GM12878 (cell line): ENCODE data around the gene MED13. TPM values are rescaled to one million over a fixed set of nuclear protein-coding genes. Genes with fewer than 3 reads are reported as not detected.

Experiments used
- ATAC-seq: fragments of 200-7000 bp; cut with Tn5 transposase; 3 replicates; pipeline ENCODE4 v1.9.1; 2020; ENCODE audit warnings: mild to moderate bottlenecking, moderate library complexity
- BruUV-seq: library from RNA; stranded (reverse); fragments of 400-500 nt; replicated peaks from 2 replicates; lab custom pipeline; 2021; lab: Mats Ljungman, UMichigan
- CTCF ChIA-PET: fragments of 300-600 bp; sonication (Branson Sonifier 250); formaldehyde crosslinking; extraction: SDS; loops from one replicate; lab custom pipeline; 2021; ENCODE audit warnings: inconsistent platforms; lab: Yijun Ruan, JAX
- POLR2A ChIA-PET: fragments of 350-600 bp; formaldehyde crosslinking; extraction: SDS; loops from one replicate; lab custom pipeline; 2021; ENCODE audit warnings: inconsistent platforms; lab: Charles Lee
- RAD21 ChIA-PET: fragments of 300-600 bp; sonication (Branson Sonifier 250); formaldehyde crosslinking; loops from one replicate; lab custom pipeline; 2023; ENCODE audit warnings: antibody characterized with exemption; ENCODE audit not compliant: unreplicated experiment; lab: Charles Lee
- SMC1A ChIA-PET: fragments of 300-600 bp; sonication (Branson Sonifier 250); formaldehyde crosslinking; loops from one replicate; lab custom pipeline; 2023; ENCODE audit not compliant: unreplicated experiment, uncharacterized antibody; lab: Charles Lee
- DNase-seq: peaks from one replicate; pipeline ENCODE4 v3.0.0-alpha.2; 2011; ENCODE audit warnings: low read depth, low spot score
- FAIRE-seq: peaks from 3 replicates; lab custom pipeline; 2011; peaks lifted over from hg19 to GRCh38; lab: Jason Lieb, UNC
- H2AFZ ChIP-seq: 2 replicates; pipeline ENCODE4 v1.6.0; 2011; ENCODE audit warnings: low read depth, low read length, control low read depth; ENCODE audit not compliant: control insufficient read depth
- H3K27ac ChIP-seq: 2 replicates; pipeline ENCODE4 v1.5.1; 2011; ENCODE audit warnings: control low read depth; ENCODE audit not compliant: control insufficient read depth, insufficient read depth
- H3K27me3 ChIP-seq, 2 experiments: replicated peaks in 1 of 2; 2 replicates each; pipeline versions ENCODE4 v1.6.0 to v1.6.1; 2011; ENCODE audit warnings: low read length in 1 of 2; ENCODE audit not compliant: control insufficient read depth in 2 of 2, insufficient read depth in 2 of 2
- H3K36me3 ChIP-seq, 2 experiments: 2 replicates each; pipeline ENCODE4 v1.5.1; 2011; ENCODE audit warnings: low read length in 1 of 2; ENCODE audit not compliant: control insufficient read depth in 2 of 2, insufficient read depth in 2 of 2
- H3K4me1 ChIP-seq: 2 replicates; pipeline ENCODE4 v1.6.1; 2011; ENCODE audit warnings: mild to moderate bottlenecking, low read length, moderate library complexity, mixed read lengths; ENCODE audit not compliant: control insufficient read depth, insufficient read depth
- H3K4me2 ChIP-seq: 2 replicates; pipeline ENCODE4 v1.6.0; 2011; ENCODE audit warnings: control low read depth; ENCODE audit not compliant: control insufficient read depth, insufficient read depth
- H3K4me3 ChIP-seq: fragments of 200-600 bp; sonication (generic); 2 replicates; pipeline ENCODE4 v1.5.1; 2016
- H3K79me2 ChIP-seq: 2 replicates; pipeline ENCODE4 v1.6.0; 2011; ENCODE audit warnings: low read length; ENCODE audit not compliant: control insufficient read depth, insufficient read depth
- H3K9ac ChIP-seq: 2 replicates; pipeline ENCODE4 v1.8.0; 2011; ENCODE audit warnings: low read length, control low read depth, mixed read lengths; ENCODE audit not compliant: control insufficient read depth, insufficient read depth
- H3K9me3 ChIP-seq: replicated peaks from 3 replicates; pipeline ENCODE4 v1.5.1; 2011; ENCODE audit warnings: mild to moderate bottlenecking, low read length; ENCODE audit not compliant: control insufficient read depth, insufficient read depth
- H4K20me1 ChIP-seq: 2 replicates; pipeline ENCODE4 v1.6.0; 2011; ENCODE audit not compliant: control insufficient read depth, insufficient read depth
- BACH1 ChIP-seq: fragments of 450-650 bp; IDR thresholded peaks from 2 replicates; pipeline ENCODE4 v1.6.1; 2017; ENCODE audit warnings: mild to moderate bottlenecking, borderline replicate concordance
- BCL11A ChIP-seq: IDR thresholded peaks from 2 replicates; pipeline ENCODE4 v1.6.1; 2011; ENCODE audit warnings: low read depth, low read length
- RUNX3 ChIP-seq: IDR thresholded peaks from 2 replicates; pipeline ENCODE4 v1.6.1; 2012; ENCODE audit warnings: low read length, inconsistent platforms
- TBL1XR1 ChIP-seq: IDR thresholded peaks from 2 replicates; pipeline ENCODE4 v1.6.1; 2012; ENCODE audit warnings: low read depth, low read length, improper control_type of control experiment
- WGBS: methylation state at CpG from one replicate; pipeline ENCODE4 v1.1.6; 2016; ENCODE audit warnings: low lambda C conversion rate; ENCODE audit not compliant: insufficient replicate concordance, insufficient coverage; ENCODE audit errors: missing lambda C conversion rate; 5-methylcytosine and 5-hydroxymethylcytosine counted together
- in situ Hi-C: fragments of 300-500 bp; cut with MboI; formaldehyde crosslinking; loops from 9 replicates; pipeline ENCODE4 v1.14.3; 2018; ENCODE audit warnings: mixed read lengths
- intact Hi-C: fragments of 100-400 bp; cut with micrococcal nuclease; formaldehyde crosslinking; loops from one replicate; pipeline ENCODE4 v1.14.2; 2022; ENCODE audit not compliant: unreplicated experiment
- polyA plus RNA-seq, 11 experiments: library from polyadenylated mRNA; depleted of rRNA in 4 of 11; unstranded in 6 of 11; stranded (reverse) in 5 of 11; fragments of >200 nt; fragmentation: Nextera tagmentation in 4 of 11; fragmentation: Illumina TruSeq in 1 of 11; extraction: Ambion mirVana in 4 of 11; extraction: Trizol in 1 of 11; gene quantifications; 1 replicate in 1 of 11; 2 replicates in 10 of 11; pipeline versions ENCODE4 v1.2.1 to v1.2.3, GENCODE V29; 2011 to 2016; ENCODE audit warnings: inconsistent platforms in 2 of 11, missing spikeins in 2 of 11, low read depth in 1 of 11
- total RNA-seq, 4 experiments: library from RNA; depleted of rRNA in 3 of 4; stranded (reverse); fragments of >200 nt in 3 of 4; fragmentation: Illumina TruSeq in 1 of 4; extraction: Trizol in 1 of 4; gene quantifications; 2 replicates each; pipeline versions ENCODE4 v1.2.1 to v1.2.3, GENCODE V29; 2013 to 2021

MED13 gene
- total and polyA plus RNA-seq, 10 of the 15 experiments (the other 5 are each of a cell fraction or from before 2014, with no cell fraction given), result 4.6 to 49.7 (median 21.3) TPM

DNA sequence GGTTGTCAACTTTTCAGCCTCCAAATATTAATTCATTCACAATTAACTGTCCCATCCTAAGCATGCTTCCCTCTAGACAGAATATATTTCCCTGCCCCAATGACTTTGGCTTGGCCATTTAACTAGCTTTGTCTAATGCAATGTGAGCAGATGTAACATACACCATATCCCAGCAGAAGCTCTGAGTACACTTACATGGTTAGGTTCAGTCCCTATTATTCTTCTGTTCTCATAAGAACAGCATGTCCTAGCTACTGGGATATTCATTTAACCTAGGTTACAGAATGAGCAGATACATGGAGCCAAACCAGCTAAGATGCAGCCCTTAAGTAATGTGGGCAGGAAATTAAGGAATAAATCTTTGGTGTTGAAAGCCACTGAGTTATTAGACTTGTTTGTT, 31.8 kb downstream of the MED13 start:
- peaks cover 13 to 36% of the 10 kb centered on the region in 2 experiments for H3K36me3 ChIP-seq

DNA sequence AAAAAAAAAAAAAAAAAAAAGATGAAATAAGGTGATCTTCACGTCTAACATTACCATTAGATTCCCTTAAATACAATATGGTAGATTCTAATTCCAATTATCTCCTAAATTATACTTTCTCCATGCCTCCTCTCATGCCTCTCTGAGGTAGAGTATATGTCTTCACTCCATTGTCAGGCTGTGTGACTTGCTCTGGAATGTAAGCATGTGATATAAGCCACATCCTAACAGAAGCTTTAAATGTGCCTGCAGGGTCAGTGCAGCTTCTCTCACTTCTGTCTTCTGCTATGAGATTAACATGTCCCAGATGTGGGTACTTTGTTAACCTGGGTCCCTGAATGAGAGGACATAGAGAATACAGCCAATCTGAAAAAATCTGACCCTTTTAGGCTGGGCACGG, 32.6 kb downstream of the MED13 start:
- Histone ChIP-seq H3K27ac (no peak overlapping the region), H3K4me2 (no peak overlapping the region), H3K9ac (no peak overlapping the region), H3K27me3 (no peaks in the 10 kb centered on the region), H2AFZ (no peak overlapping the region), H3K9me3 (no peaks in the 10 kb centered on the region), H3K36me3 (peaks cover 13 to 40% of the 10 kb centered on the region in 2 experiments), H3K4me1 (no peaks in the 10 kb centered on the region), H3K79me2 (peaks cover 8% of the 10 kb centered on the region), H3K4me3 (no peak overlapping the region), H4K20me1 (peaks cover 4% of the 10 kb centered on the region; the same call in 1 of the 2 replicates)
- intact Hi-C loops (no loop called here), in situ Hi-C loops (loop anchor here (5.0 kb wide), 1 partner anchor 50 kb away; no protein-coding TSS in a partner anchor)
- ChIA-PET POLR2A (no interaction called here), CTCF (interaction anchor here (0.5 to 2.7 kb wide), 3 partner anchors 17 to 79 kb away, joined by 4 to 14 read pairs (median 4); no protein-coding TSS in a partner anchor), RAD21 (interaction anchor here (1.0 to 1.1 kb wide), 2 partner anchors 27 to 77 kb away, joined by 3 to 5 read pairs; no protein-coding TSS in a partner anchor), SMC1A (interaction anchor here (0.8 kb wide), 1 partner anchor 8 kb away, joined by 4 read pairs; no protein-coding TSS in a partner anchor)
- no peak for ATAC-seq
- no peak for FAIRE-seq
- no TSS peak for BruUV-seq
- WGBS, result 100% methylated on average over 2 of the region's 2 CpGs
- DNase-seq, result no peak
- no peak for TF ChIP-seq BCL11A
- no peak for TF ChIP-seq RUNX3

More for the DNA sequence above, 31.8 kb downstream of the MED13 start:
- ChIA-PET POLR2A (interaction anchor here (0.5 kb wide), 1 partner anchor 729 kb away, joined by 4 read pairs; no protein-coding TSS in a partner anchor), SMC1A (interaction anchor here (0.6 to 1.6 kb wide), 3 partner anchors 21 to 189 kb away, joined by 3 to 8 read pairs (median 3); no protein-coding TSS in a partner anchor), RAD21 (interaction anchor here (3.6 kb wide), 1 partner anchor 76 kb away, joined by 26 read pairs; no protein-coding TSS in a partner anchor), CTCF (interaction anchor here (1.6 to 2.8 kb wide), 2 partner anchors 21 to 76 kb away, joined by 3 to 14 read pairs; no protein-coding TSS in a partner anchor)
- Histone ChIP-seq H3K4me2 (no peak overlapping the region), H3K27ac (no peak overlapping the region), H4K20me1 (peaks cover 4% of the 10 kb centered on the region; the same call in 1 of the 2 replicates), H3K9me3 (no peaks in the 10 kb centered on the region), H3K4me1 (no peaks in the 10 kb centered on the region), H3K4me3 (no peak overlapping the region), H2AFZ (no peak overlapping the region), H3K79me2 (peaks cover 7% of the 10 kb centered on the region), H3K27me3 (no peaks in the 10 kb centered on the region), H3K9ac (no peak overlapping the region)
- FAIRE-seq (no peak), ATAC-seq (no peak), DNase-seq (no peak)
- intact Hi-C loops, result no loop called here
- TF ChIP-seq BACH1 (no peak), TBL1XR1 (no peak)
- in situ Hi-C loops, result loop anchor here (5.0 kb wide), 1 partner anchor 51 kb away; no protein-coding TSS in a partner anchor
- BruUV-seq, result no TSS peak
